ENCODE results near the gene GJC1. TPM values are rescaled to one million over a fixed set of nuclear protein-coding genes. Genes with fewer than 3 reads are reported as not detected.
"Not testable (repeated sequence)": the region's sequence is repeated elsewhere in the genome, so short reads cannot be mapped to it uniquely, and the experiment has no call there.

GJC1 gene
- total RNA-seq, 1 donor from 2014 or later = 0.20 TPM

DNA sequence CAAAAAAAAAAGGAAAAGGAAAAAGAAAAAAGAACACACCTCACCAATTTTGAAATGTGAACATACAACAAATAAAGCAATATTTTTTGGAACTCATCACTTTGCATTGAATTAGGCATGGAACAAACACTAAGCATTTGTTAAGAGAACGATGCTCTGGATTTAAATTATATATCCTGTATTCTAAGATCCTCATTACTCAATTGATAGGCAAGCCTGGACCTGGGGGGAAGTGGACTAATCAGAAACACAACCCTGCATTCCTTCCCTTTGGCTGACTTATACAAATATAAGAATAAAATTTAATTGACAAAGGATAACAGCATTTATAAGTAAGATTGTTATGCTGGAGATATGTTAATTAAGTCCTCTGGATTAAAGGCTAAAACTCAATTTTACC, 2.2 kb downstream of the GJC1 start:
- ChIA-PET POLR2A (interaction anchor here (0.7 kb wide), 1 partner anchor 140 kb away, joined by 3 read pairs; no protein-coding TSS in a partner anchor), CTCF (no interaction called here)
- ATAC-seq (ENCODE audit: low read depth) (no peak), DNase-seq (no peak)
- Mint-ChIP-seq H3K27ac (no peak overlapping the region), H3K9me3 (no peaks in the 10 kb centered on the region), H3K4me3 (no peak overlapping the region), H3K27me3 (peaks cover 43% of the 10 kb centered on the region), H3K36me3 (ENCODE audit: low read depth) (no peaks in the 10 kb centered on the region), H3K4me1 (peaks cover 13% of the 10 kb centered on the region)
- intact Hi-C loops (cut with micrococcal nuclease) = no loop called here
- TF ChIP-seq, protein P1, sequence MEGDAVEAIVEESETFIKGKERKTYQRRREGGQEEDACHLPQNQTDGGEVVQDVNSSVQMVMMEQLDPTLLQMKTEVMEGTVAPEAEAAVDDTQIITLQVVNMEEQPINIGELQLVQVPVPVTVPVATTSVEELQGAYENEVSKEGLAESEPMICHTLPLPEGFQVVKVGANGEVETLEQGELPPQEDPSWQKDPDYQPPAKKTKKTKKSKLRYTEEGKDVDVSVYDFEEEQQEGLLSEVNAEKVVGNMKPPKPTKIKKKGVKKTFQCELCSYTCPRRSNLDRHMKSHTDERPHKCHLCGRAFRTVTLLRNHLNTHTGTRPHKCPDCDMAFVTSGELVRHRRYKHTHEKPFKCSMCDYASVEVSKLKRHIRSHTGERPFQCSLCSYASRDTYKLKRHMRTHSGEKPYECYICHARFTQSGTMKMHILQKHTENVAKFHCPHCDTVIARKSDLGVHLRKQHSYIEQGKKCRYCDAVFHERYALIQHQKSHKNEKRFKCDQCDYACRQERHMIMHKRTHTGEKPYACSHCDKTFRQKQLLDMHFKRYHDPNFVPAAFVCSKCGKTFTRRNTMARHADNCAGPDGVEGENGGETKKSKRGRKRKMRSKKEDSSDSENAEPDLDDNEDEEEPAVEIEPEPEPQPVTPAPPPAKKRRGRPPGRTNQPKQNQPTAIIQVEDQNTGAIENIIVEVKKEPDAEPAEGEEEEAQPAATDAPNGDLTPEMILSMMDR (IDR thresholded peaks at IDR 0.05) = no peak

DNA sequence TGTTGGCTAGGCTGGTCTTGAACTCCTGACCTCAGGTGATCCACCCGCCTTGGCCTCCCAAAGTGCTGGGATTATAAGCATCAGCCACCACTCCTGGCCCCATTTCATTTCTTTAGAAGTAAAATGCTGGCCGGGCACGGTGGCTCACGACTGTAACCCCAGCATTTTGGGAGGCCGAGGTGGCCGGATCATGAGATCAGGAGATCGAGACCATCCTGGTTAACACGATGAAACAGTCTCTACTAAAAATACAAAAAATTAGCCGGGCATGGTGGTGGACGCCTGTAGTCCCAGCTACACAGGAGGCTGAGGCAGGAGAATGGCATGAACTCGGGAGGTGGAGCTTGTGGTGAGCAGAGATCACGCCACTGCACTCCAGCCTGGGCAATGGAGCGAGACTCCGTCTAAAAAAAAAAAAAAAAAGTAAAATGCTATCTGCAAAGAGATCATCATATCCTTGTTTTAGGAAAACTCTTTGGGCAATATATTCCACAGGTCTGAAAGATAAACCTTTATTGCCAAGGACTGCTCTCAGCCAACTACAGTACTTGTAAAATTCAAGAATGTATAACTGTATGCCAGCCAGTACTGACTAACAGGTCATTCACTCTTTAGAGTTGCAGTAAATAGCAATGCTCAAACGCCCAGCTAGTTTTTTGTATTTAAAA, 3.8 kb downstream of the GJC1 start:
- intact Hi-C loops (cut with micrococcal nuclease) = no loop called here
- H3K9me3 Mint-ChIP-seq = no peaks in the 10 kb centered on the region

DNA sequence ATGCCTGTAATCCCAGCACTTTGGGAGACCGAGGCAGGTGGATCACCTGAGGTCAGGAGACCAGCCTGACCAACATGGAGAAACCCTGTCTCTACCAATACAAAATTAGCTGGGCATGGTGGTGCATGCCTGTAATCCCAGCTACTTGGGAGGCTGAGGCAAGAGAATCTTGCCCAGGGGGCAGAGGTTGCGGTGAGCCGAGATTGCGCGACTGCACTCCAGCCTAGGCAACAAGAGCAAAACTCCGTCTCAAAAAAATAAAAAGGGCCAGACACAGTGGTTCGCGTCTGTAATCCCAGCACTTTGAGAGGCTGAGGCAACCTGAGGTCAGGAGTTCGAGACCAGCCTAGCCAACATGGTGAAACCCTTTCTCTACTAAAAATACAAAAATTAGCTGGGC, 4.9 kb downstream of the GJC1 start:
- H3K4me1 Mint-ChIP-seq = peaks cover 11% of the 10 kb centered on the region
- DNase-seq; intact Hi-C loops (cut with micrococcal nuclease); H3K36me3 Mint-ChIP-seq (ENCODE audit: low read depth); ATAC-seq (ENCODE audit: low read depth); H3K27ac Mint-ChIP-seq; CTCF ChIA-PET; POLR2A ChIA-PET; H3K9me3 Mint-ChIP-seq; H3K4me3 Mint-ChIP-seq: not testable (repeated sequence)
- peaks cover 23% of the 10 kb centered on the region for H3K27me3 Mint-ChIP-seq

More for the DNA sequence above, 3.8 kb downstream of the GJC1 start:
- DNase-seq (no peak), ATAC-seq (ENCODE audit: low read depth) (no peak)
- ChIA-PET CTCF (no interaction called here), POLR2A (no interaction called here)
- Mint-ChIP-seq H3K36me3 (ENCODE audit: low read depth) (no peaks in the 10 kb centered on the region), H3K4me3 (no peak overlapping the region), H3K27me3 (peaks cover 30% of the 10 kb centered on the region), H3K4me1 (peaks cover 13% of the 10 kb centered on the region), H3K27ac (no peak overlapping the region)
- TF ChIP-seq, protein P1 (IDR thresholded peaks at IDR 0.05) = no peak

DNA sequence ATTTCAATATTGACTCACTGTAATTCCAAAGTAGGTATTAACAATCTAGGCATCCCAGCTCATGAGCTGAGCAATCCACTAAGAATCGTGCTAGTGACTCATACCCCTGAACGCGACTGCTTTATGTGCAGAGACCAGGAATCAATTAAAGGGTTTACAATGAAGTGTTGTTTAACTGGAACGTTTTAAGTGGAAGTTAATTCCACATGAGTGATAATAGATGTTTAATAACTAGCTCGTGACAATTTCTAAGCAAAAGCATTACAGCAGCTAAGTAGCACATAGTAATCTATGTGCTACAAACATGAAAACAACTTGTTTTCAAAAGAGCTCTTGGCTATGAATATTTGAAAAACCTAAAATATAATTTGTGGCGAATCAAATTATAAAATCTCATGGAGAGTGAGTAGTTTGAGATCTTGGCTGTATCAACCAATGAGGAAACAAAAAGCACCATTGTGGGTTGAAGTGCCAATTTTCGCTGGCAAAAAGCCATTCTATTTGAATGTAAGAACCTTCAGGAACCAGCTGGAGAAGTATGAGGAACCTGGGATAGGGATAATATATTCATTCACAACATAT, 9.4 kb downstream of the GJC1 start:
- no peak overlapping the region for H3K4me3 Mint-ChIP-seq
- no peaks in the 10 kb centered on the region for H3K27me3 Mint-ChIP-seq
- CTCF ChIA-PET = no interaction called here
- no peak overlapping the region for H3K27ac Mint-ChIP-seq
- POLR2A ChIA-PET = no interaction called here
- DNase-seq = no peak
- intact Hi-C loops (cut with micrococcal nuclease) = no loop called here
- no peaks in the 10 kb centered on the region for H3K36me3 Mint-ChIP-seq (ENCODE audit: low read depth)
- no peak for ATAC-seq (ENCODE audit: low read depth)
- TF ChIP-seq, protein P1 (IDR thresholded peaks at IDR 0.05) = no peak
- H3K4me1 Mint-ChIP-seq = no peaks in the 10 kb centered on the region
- H3K9me3 Mint-ChIP-seq = no peaks in the 10 kb centered on the region

DNA sequence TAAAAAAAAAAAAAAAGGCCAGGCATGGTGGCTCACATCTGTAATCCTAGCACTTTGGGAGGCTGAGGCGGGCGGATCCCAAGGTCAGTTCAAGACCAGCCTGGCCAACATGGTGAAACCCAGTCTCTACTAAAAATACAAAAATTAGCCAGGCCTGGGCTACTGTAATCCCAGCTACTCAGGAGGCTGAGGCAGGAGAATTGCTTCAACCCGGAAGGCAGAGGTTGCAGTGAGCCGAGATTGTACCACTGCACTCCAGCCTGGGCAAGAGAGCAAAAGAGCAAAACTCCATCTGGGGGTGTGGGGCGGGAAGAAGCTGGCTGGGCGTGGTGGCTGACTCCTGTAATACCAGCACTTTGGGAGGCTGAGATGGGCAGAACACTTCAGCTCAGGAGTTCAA, 11.6 kb downstream of the GJC1 start:
- H3K4me1 Mint-ChIP-seq; H3K4me3 Mint-ChIP-seq; DNase-seq; CTCF ChIA-PET; ATAC-seq (ENCODE audit: low read depth); H3K27ac Mint-ChIP-seq; H3K36me3 Mint-ChIP-seq (ENCODE audit: low read depth); intact Hi-C loops (cut with micrococcal nuclease); H3K9me3 Mint-ChIP-seq; H3K27me3 Mint-ChIP-seq; POLR2A ChIA-PET: not testable (repeated sequence)

DNA sequence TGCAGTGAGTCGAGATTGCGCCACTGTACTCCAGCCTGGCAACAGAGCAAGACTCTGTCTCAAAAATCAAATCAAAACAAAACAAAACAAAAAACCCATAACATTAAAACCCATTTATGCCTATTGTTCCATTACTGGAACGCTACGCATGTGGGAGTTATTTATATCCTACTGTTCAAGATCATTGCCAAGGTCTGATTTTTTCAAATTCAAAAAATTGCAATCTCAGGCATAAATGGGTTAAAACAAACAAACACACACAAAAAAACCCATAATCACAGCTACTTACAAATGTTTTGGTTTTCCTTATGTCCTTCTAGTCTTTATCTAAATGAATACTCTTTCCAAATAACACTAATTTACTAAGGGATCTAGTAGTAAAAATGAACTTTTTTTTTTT, 17.8 kb downstream of the GJC1 start:
- H3K27me3 Mint-ChIP-seq = no peaks in the 10 kb centered on the region
- POLR2A ChIA-PET = no interaction called here
- ATAC-seq (ENCODE audit: low read depth) (no peak), DNase-seq (no peak)
- CTCF ChIA-PET = no interaction called here
- TF ChIP-seq, protein P1 (IDR thresholded peaks at IDR 0.05) = no peak
- peaks cover under 1% of the 10 kb centered on the region for H3K4me1 Mint-ChIP-seq
- intact Hi-C loops (cut with micrococcal nuclease) = no loop called here
- no peaks in the 10 kb centered on the region for H3K36me3 Mint-ChIP-seq (ENCODE audit: low read depth)
- H3K27ac Mint-ChIP-seq = no peak overlapping the region
- H3K4me3 Mint-ChIP-seq = no peak overlapping the region
- H3K9me3 Mint-ChIP-seq = no peaks in the 10 kb centered on the region

DNA sequence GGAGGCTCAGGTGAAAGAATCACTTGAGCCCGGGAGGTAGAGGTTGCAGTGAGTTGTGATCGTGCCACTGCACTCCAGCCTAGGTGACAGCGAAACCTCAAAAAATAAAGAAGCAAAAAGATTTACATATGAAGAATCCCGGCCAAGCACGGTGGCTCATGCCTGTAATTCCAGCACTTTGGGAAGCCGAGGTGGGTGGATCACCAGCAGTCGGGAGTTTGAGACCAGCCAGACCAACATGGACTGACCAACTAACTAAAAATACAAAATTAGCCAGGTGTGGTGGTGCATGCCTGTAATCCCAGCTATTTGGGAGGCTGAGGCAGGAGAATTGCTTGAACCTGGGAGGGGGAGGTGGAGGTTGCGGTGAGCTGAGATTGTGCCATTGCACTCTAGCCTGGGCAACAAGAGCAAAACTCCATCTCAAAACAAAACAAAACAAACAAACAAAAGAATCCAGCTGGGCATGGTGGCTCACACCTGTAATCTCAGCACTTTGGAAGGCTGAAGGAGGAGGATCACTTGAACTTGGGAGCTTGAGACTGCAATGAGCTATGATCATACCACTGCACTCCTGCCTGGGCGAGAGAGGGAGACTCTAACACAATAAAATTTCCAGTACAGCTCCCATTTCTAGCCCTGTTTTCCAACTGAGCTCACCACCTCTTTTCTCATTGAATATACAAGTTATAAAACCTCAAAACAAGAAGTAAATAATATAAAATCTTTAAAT, 21.3 kb downstream of the GJC1 start:
- H3K27me3 Mint-ChIP-seq; H3K9me3 Mint-ChIP-seq; DNase-seq; POLR2A ChIA-PET; ATAC-seq (ENCODE audit: low read depth); CTCF ChIA-PET; intact Hi-C loops (cut with micrococcal nuclease); H3K4me1 Mint-ChIP-seq; H3K36me3 Mint-ChIP-seq (ENCODE audit: low read depth); H3K27ac Mint-ChIP-seq; H3K4me3 Mint-ChIP-seq: not testable (repeated sequence)
